Measurements from ENCODE around the gene PHACTR2.

GRCh38 chr6:143747347-143747842 is 69.6 kb downstream of the PHACTR2 start:
- TF ChIP-seq EP300 (IDR thresholded peaks at IDR 0.05) (no peak), POLR2A (IDR thresholded peaks at IDR 0.05) (no peak)

Data from ovary (tissue), 1 donor.